ENCODE data around the gene FAM163B.

The FAM163B gene

DNA sequence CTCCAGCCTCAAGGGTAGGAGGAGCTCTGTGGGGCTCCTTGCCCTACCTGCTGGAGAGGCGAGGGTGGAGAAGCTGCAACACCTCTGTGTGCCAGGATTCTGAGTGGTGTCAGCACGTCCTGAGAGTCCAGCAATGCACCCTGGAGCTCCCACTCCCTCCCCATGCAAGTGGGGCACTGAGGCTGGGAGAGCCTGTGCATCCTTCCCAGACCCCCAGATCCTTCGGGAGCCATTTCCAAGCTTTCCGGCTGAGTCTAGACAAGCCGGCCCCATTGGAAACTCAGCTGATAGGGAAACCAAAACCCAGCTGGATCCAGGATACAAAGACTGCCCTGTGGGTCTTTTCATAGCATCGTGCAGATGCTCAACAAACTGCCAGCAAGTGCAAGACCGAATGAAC, 1.8 kb downstream of the FAM163B start:
- in situ Hi-C loops (cut with MboI; ENCODE audit: low pct_unique_long_range_greater_than_20kb, low sequenced_read_pairs, unreplicated experiment) = no loop called here
- TF ChIP-seq, protein P1, sequence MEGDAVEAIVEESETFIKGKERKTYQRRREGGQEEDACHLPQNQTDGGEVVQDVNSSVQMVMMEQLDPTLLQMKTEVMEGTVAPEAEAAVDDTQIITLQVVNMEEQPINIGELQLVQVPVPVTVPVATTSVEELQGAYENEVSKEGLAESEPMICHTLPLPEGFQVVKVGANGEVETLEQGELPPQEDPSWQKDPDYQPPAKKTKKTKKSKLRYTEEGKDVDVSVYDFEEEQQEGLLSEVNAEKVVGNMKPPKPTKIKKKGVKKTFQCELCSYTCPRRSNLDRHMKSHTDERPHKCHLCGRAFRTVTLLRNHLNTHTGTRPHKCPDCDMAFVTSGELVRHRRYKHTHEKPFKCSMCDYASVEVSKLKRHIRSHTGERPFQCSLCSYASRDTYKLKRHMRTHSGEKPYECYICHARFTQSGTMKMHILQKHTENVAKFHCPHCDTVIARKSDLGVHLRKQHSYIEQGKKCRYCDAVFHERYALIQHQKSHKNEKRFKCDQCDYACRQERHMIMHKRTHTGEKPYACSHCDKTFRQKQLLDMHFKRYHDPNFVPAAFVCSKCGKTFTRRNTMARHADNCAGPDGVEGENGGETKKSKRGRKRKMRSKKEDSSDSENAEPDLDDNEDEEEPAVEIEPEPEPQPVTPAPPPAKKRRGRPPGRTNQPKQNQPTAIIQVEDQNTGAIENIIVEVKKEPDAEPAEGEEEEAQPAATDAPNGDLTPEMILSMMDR (IDR thresholded peaks at IDR 0.05; ENCODE audit: extremely low read depth, insufficient read depth, missing control alignments) = no peak
- no peak for DNase-seq (ENCODE audit: low spot score)

DNA sequence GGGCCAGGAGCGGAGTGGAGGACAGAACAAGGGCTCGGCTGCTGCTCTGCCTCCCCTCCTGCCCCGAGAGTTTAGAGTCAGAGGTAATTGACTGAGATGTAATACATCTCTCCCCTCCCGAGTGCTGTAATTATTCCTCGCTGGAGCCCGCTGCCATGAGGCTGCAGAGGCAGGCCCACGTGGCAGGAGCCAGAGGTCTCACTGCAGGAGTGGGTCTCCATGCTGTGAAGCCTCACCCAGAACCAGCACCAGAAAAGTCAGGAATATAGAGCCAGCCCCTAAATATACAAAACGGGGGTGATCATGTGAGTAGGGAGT, 2.5 kb downstream of the FAM163B start:
- TF ChIP-seq, protein P1 (IDR thresholded peaks at IDR 0.05; ENCODE audit: extremely low read depth, insufficient read depth, missing control alignments) = no peak
- in situ Hi-C loops (cut with MboI; ENCODE audit: low pct_unique_long_range_greater_than_20kb, low sequenced_read_pairs, unreplicated experiment) = no loop called here

DNA sequence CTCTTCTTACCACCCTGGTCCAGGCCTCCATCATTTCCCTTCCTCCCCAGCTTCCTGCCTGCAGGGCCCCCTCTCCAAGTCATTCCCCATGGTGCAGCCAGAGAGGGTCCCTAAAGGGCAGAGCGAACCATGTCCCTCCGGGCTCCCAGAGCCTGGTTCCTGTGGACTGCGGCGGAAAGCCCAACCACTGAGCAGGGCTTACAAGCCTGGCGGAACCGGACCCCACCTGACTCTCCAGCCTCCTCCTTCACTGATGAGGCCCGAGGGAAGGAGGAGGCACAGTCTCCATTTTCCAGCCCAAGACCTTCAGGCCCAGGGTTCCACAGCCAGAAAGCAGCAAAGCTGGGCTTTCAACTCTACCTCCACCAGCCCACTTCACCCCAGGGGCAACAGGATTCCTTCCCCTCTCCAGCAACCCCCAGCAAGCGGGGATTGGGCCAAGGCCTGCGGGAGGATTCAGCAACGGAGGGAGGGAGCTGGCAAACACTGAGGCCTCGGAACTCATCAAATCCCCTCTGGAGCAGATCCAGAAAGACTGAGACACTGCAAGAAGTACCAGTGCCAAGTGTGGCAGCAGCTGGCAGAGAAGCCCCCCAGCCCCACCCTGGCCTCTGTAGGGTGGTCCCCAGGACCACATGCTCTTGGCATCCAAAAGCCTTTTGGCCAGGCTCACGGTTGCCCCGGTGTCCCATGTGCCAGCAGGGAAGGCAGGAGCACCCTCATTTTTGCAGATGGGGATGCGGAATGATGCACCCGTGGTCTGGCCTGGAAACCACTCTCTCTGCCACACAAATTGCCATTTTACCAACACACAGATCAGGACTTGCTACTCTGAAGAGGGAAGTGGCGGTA, 3.1 kb downstream of the FAM163B start:
- DNase-seq (ENCODE audit: low spot score) = no peak
- TF ChIP-seq, protein P1 (IDR thresholded peaks at IDR 0.05; ENCODE audit: extremely low read depth, insufficient read depth, missing control alignments) = no peak
- in situ Hi-C loops (cut with MboI; ENCODE audit: low pct_unique_long_range_greater_than_20kb, low sequenced_read_pairs, unreplicated experiment) = no loop called here

More for the DNA sequence above, 2.5 kb downstream of the FAM163B start:
- DNase-seq (ENCODE audit: low spot score) = no peak

DNA sequence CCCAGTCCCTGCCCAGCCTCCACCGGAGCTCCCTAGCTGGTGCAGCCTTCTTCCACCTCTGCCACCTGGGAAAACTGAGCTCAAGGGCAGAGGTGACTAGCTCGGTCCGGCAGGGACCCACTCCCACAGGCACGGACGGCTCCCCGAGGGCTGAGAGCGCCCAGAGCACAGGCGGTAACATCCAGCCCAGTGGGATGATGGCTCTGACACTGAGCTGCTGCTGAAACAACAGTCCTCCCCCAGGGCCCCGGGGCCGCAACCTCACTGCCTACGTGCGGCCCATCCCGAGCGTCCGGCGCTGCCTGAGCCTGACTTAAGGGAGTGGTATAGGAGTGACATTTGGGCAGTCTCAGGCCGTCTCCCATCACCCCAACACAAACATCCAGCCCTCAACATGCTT, 3.7 kb downstream of the FAM163B start:
- DNase-seq (ENCODE audit: low spot score) = no peak
- TF ChIP-seq, protein P1 (IDR thresholded peaks at IDR 0.05; ENCODE audit: extremely low read depth, insufficient read depth, missing control alignments) = no peak

DNA sequence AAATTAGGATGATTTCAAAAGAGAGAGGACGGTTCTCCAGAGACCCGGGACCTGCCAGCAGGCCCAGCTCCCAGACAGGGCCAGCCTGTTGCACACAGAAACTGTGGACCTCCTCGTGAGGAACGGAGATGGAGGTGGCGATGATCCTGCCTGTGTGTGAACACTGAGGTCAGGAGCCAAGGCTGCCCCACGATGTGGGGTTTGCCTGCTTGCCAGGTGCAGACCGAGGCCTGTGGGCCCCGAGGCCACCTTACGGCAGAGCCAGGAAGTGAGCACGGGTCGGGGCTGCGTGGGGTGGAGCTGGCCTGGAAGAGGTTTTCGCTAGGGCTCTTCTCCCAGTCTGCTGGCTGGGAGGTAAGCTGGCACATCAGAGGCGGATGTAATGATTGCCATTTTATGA, 4.3 kb downstream of the FAM163B start:
- in situ Hi-C loops (cut with MboI; ENCODE audit: low pct_unique_long_range_greater_than_20kb, low sequenced_read_pairs, unreplicated experiment) = no loop called here
- DNase-seq (ENCODE audit: low spot score) = no peak

More for the DNA sequence above, 3.7 kb downstream of the FAM163B start:
- in situ Hi-C loops (cut with MboI; ENCODE audit: low pct_unique_long_range_greater_than_20kb, low sequenced_read_pairs, unreplicated experiment) = no loop called here

DNA sequence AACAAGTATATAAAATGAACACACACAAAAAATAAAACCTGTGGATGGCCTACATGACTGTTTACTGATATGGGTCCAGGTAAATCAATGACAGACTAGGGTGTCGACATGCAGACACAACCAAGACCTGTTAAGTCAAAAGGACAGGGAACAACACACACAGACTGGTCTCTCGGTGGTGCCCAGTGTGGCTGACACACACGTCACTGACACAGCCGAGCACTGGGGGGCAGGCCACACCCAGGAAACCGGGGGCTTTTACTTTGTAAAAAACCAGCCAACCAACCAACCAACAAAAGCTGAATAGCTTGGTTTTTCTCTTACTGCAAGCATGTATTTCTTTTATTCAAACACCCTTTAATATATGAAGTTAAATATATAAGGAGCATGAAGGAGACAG, 5.0 kb downstream of the FAM163B start:
- TF ChIP-seq, protein P1 (IDR thresholded peaks at IDR 0.05; ENCODE audit: extremely low read depth, insufficient read depth, missing control alignments) = no peak
- no peak for DNase-seq (ENCODE audit: low spot score)
- in situ Hi-C loops (cut with MboI; ENCODE audit: low pct_unique_long_range_greater_than_20kb, low sequenced_read_pairs, unreplicated experiment) = no loop called here

More for the DNA sequence above, 4.3 kb downstream of the FAM163B start:
- TF ChIP-seq, protein P1 (IDR thresholded peaks at IDR 0.05; ENCODE audit: extremely low read depth, insufficient read depth, missing control alignments) = no peak
